ENCODE results near the gene PHF2.

PHF2 gene

GRCh38 chr9:93690618-93691017 lies 114.2 kb downstream of the PHF2 start:
- in situ Hi-C loops (cut with MboI; ENCODE audit: low sequenced_read_pairs), result loop anchor here (25.0 kb wide), 1 partner anchor 297 kb away; no protein-coding TSS in a partner anchor

GRCh38 chr9:93693129-93693528 lies 116.7 kb downstream of the PHF2 start:
- in situ Hi-C loops (cut with MboI; ENCODE audit: low sequenced_read_pairs), result loop anchor here (25.0 kb wide), 1 partner anchor 294 kb away; no protein-coding TSS in a partner anchor

GRCh38 chr9:93697352-93698139 lies 121.2 kb downstream of the PHF2 start:
- in situ Hi-C loops (cut with MboI; ENCODE audit: low sequenced_read_pairs), result loop anchor here (25.0 kb wide), 1 partner anchor 290 kb away; no protein-coding TSS in a partner anchor

GRCh38 chr9:93698140-93698908 lies 121.9 kb downstream of the PHF2 start:
- in situ Hi-C loops (cut with MboI; ENCODE audit: low sequenced_read_pairs), result loop anchor here (25.0 kb wide), 1 partner anchor 289 kb away; no protein-coding TSS in a partner anchor

- in situ Hi-C loops (cut with MboI; ENCODE audit: low sequenced_read_pairs), result loop anchor here (25.0 kb wide), 1 partner anchor 288 kb away; no protein-coding TSS in a partner anchor
Measured at GRCh38 chr9:93699650-93700049, 123.3 kb downstream of the PHF2 start.

GRCh38 chr9:93701494-93702218 lies 125.3 kb downstream of the PHF2 start:
- in situ Hi-C loops (cut with MboI; ENCODE audit: low sequenced_read_pairs), result no loop called here

- in situ Hi-C loops (cut with MboI; ENCODE audit: low sequenced_read_pairs), result no loop called here
Measured at GRCh38 chr9:93702261-93702660, 125.9 kb downstream of the PHF2 start.

- in situ Hi-C loops (cut with MboI; ENCODE audit: low sequenced_read_pairs), result no loop called here
Measured at GRCh38 chr9:93708289-93708986, 132.1 kb downstream of the PHF2 start.

- in situ Hi-C loops (cut with MboI; ENCODE audit: low sequenced_read_pairs), result no loop called here
Measured at GRCh38 chr9:93708987-93709302, 132.6 kb downstream of the PHF2 start.

GRCh38 chr9:93709600-93710369 lies 133.4 kb downstream of the PHF2 start:
- in situ Hi-C loops (cut with MboI; ENCODE audit: low sequenced_read_pairs), result no loop called here

GRCh38 chr9:93710370-93710723 lies 134.0 kb downstream of the PHF2 start:
- in situ Hi-C loops (cut with MboI; ENCODE audit: low sequenced_read_pairs), result no loop called here

GRCh38 chr9:93711002-93711401 lies 134.6 kb downstream of the PHF2 start:
- in situ Hi-C loops (cut with MboI; ENCODE audit: low sequenced_read_pairs), result no loop called here

GRCh38 chr9:93712896-93713295 lies 136.5 kb downstream of the PHF2 start:
- in situ Hi-C loops (cut with MboI; ENCODE audit: low sequenced_read_pairs), result no loop called here

- in situ Hi-C loops (cut with MboI; ENCODE audit: low sequenced_read_pairs), result no loop called here
Measured at GRCh38 chr9:93713716-93714115, 137.3 kb downstream of the PHF2 start.

GRCh38 chr9:93721417-93721965 lies 145.1 kb downstream of the PHF2 start:
- in situ Hi-C loops (cut with MboI; ENCODE audit: low sequenced_read_pairs), result no loop called here

GRCh38 chr9:93724852-93725251 lies 148.5 kb downstream of the PHF2 start:
- in situ Hi-C loops (cut with MboI; ENCODE audit: low sequenced_read_pairs), result no loop called here

- in situ Hi-C loops (cut with MboI; ENCODE audit: low sequenced_read_pairs), result no loop called here
Measured at GRCh38 chr9:93725382-93725781, 149.0 kb downstream of the PHF2 start.

GRCh38 chr9:93726147-93726546 lies 149.8 kb downstream of the PHF2 start:
- in situ Hi-C loops (cut with MboI; ENCODE audit: low sequenced_read_pairs), result no loop called here

Data from HL-60/S4 (cell line).